Esophagus squamous epithelium (tissue), 5 donors: Measurements from ENCODE around the gene FIS1. TPM values are rescaled to one million over a fixed set of nuclear protein-coding genes. Genes with fewer than 3 reads are reported as not detected.

ENCODE experiments used
- DNase-seq: peaks from one replicate; lab custom pipeline; 2025; lab: John Stamatoyannopoulos, UW
- H3K27ac ChIP-seq, 4 donors: fragments of 200-600 bp; sonication (generic); one replicate each; pipeline ENCODE4 v1.5.1; 2016 to 2019; ENCODE audit warnings: mild to moderate bottlenecking in 1 of 4
- H3K27me3 ChIP-seq, 4 donors: fragments of 200-600 bp; sonication (generic); 1 replicate in 3 of 4; 2 replicates in 1 of 4; pipeline versions ENCODE4 v1.5.1 to v1.6.0; 2017 to 2021; ENCODE audit warnings: antibody characterized with exemption in 1 of 4
- H3K36me3 ChIP-seq, 3 donors: fragments of 200-600 bp; sonication (generic); one replicate each; pipeline ENCODE4 v1.5.1; 2016 to 2019
- H3K4me1 ChIP-seq, 3 donors: fragments of 200-600 bp; sonication (generic); one replicate each; pipeline ENCODE4 v1.5.1; 2017 to 2019
- H3K4me3 ChIP-seq, 4 donors: fragments of 200-600 bp; sonication (generic); 1 replicate in 3 of 4; 2 replicates in 1 of 4; pipeline ENCODE4 v1.5.1; 2016 to 2019; ENCODE audit warnings: mild to moderate bottlenecking in 2 of 4, moderate library complexity in 1 of 4
- H3K9me3 ChIP-seq, 3 donors: fragments of 200-600 bp; sonication (generic); one replicate each; pipeline ENCODE4 v1.5.1; 2016 to 2019
- POLR2A ChIP-seq, 4 donors: fragments of 450-650 bp; IDR thresholded peaks; one replicate each; pipeline ENCODE4 v1.6.1; 2017; ENCODE audit warnings: antibody characterized with exemption in 4 of 4, mild to moderate bottlenecking in 4 of 4, moderate library complexity in 3 of 4
- WGBS, 2 donors: methylation state at CpG; one replicate each; pipeline ENCODE4 v1.1.5; 2018; 5-methylcytosine and 5-hydroxymethylcytosine counted together
- intact Hi-C: fragments of 100-400 bp; cut with DNase I; formaldehyde crosslinking; loops from one replicate; pipeline ENCODE4 v1.15.0; 2022
- total RNA-seq, 4 donors: library from RNA; depleted of rRNA; stranded (reverse); fragments of >200 nt; gene quantifications; one replicate each; pipeline ENCODE4 v1.1.0, GENCODE V29; 2016
- TF ChIP-seq, protein P1 (sequence below), 6 experiments: fragments of 450-650 bp in 4 of 6; fragments of 200-600 bp in 2 of 6; sonication (generic) in 2 of 6; IDR thresholded peaks; one replicate each; pipeline ENCODE4 v1.5.1; 2016 to 2019; ENCODE audit warnings: antibody characterized with exemption in 6 of 6, mild to moderate bottlenecking in 4 of 6, moderate library complexity in 4 of 6
- donor health status: DM: yes; HTN: yes; CAD: no.

FIS1 gene
- total RNA-seq, 4 donors from 2014 or later = 127 to 233 (median 145) TPM

GRCh38 chr7:101248276-101248675 lies 3.4 kb upstream of the FIS1 start:
- 92 to 94% methylated on average over 4 to 5 of the region's 5 CpGs for WGBS, 2 donors
- Histone ChIP-seq H3K36me3 (peaks cover 0 to 41% (median 0%) of the 10 kb centered on the region in 3 donors), H3K27ac (no peak overlapping the region), H3K4me1 (peaks cover 17 to 59% (median 32%) of the 10 kb centered on the region in 3 donors), H3K9me3 (no peaks in the 10 kb centered on the region), H3K27me3 (no peaks in the 10 kb centered on the region), H3K4me3 (no peak overlapping the region)
- TF ChIP-seq, protein P1, sequence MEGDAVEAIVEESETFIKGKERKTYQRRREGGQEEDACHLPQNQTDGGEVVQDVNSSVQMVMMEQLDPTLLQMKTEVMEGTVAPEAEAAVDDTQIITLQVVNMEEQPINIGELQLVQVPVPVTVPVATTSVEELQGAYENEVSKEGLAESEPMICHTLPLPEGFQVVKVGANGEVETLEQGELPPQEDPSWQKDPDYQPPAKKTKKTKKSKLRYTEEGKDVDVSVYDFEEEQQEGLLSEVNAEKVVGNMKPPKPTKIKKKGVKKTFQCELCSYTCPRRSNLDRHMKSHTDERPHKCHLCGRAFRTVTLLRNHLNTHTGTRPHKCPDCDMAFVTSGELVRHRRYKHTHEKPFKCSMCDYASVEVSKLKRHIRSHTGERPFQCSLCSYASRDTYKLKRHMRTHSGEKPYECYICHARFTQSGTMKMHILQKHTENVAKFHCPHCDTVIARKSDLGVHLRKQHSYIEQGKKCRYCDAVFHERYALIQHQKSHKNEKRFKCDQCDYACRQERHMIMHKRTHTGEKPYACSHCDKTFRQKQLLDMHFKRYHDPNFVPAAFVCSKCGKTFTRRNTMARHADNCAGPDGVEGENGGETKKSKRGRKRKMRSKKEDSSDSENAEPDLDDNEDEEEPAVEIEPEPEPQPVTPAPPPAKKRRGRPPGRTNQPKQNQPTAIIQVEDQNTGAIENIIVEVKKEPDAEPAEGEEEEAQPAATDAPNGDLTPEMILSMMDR (IDR thresholded peaks at IDR 0.05) = no peak
- no peak for TF ChIP-seq POLR2A (IDR thresholded peaks at IDR 0.05)
- DNase-seq = no peak
- intact Hi-C loops = no loop called here

DNA sequence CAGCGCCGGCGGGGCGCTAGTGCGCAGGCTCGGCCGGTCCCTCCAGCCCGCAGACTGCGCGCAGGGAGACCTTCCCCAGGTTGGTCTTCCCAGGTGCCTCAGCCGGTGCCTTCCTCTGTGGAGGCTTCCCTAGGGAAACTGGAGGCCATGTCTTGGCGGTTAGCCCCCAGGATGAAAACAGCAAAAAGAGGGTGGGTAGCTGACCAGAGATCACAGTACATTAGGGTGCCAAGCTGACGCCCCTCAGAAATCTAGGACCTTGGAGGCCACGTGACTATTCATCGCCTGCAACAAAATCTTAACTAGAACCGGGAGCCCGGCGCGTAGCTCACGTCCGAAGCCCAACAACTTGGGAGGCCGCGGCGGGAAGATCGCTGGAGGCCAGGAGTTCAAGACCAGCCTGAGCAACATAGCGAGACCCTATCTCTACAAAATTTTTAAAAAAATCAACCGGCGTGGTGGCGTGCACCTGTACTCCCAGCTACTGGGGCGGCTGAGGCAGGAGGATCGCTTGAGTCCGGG lies 327 bp upstream of the FIS1 start:
- 43 to 52% methylated on average over 16 to 18 of the region's 32 CpGs for WGBS, 2 donors
- Histone ChIP-seq H3K4me1 (peaks cover 13 to 69% (median 44%) of the 10 kb centered on the region in 3 donors), H3K27me3 (no peaks in the 10 kb centered on the region), H3K36me3 (peaks cover 0 to 51% (median 3%) of the 10 kb centered on the region in 3 donors), H3K27ac (peak overlapping the region; percentile 93 to 98 (median 97)), H3K4me3 (peak overlapping the region; percentile 78 to 86 (median 84)), H3K9me3 (no peaks in the 10 kb centered on the region)
- no peak for DNase-seq
- TF ChIP-seq POLR2A (IDR thresholded peaks at IDR 0.05) = no peak
- TF ChIP-seq, protein P1 (IDR thresholded peaks at IDR 0.05) = no peak
- intact Hi-C loops = no loop called here

GRCh38 chr7:101243646-101244374 lies 1.1 kb downstream of the FIS1 start:
- DNase-seq = no peak
- H3K4me3 ChIP-seq = peak overlapping the region; percentile 78 to 86 (median 84)
- WGBS, 2 donors = 9 to 21% methylated on average over 11 to 14 of the region's 28 CpGs
- peaks cover 13 to 73% (median 48%) of the 10 kb centered on the region in 3 donors for H3K4me1 ChIP-seq
- H3K36me3 ChIP-seq = peaks cover 0 to 51% (median 13%) of the 10 kb centered on the region in 3 donors
- no peaks in the 10 kb centered on the region for H3K9me3 ChIP-seq
- TF ChIP-seq, protein P1 (IDR thresholded peaks at IDR 0.05) = no peak
- TF ChIP-seq POLR2A (IDR thresholded peaks at IDR 0.05) = no peak
- H3K27ac ChIP-seq = peak overlapping the region; percentile 93 to 98 (median 97)
- intact Hi-C loops = no loop called here
- no peaks in the 10 kb centered on the region for H3K27me3 ChIP-seq

DNA sequence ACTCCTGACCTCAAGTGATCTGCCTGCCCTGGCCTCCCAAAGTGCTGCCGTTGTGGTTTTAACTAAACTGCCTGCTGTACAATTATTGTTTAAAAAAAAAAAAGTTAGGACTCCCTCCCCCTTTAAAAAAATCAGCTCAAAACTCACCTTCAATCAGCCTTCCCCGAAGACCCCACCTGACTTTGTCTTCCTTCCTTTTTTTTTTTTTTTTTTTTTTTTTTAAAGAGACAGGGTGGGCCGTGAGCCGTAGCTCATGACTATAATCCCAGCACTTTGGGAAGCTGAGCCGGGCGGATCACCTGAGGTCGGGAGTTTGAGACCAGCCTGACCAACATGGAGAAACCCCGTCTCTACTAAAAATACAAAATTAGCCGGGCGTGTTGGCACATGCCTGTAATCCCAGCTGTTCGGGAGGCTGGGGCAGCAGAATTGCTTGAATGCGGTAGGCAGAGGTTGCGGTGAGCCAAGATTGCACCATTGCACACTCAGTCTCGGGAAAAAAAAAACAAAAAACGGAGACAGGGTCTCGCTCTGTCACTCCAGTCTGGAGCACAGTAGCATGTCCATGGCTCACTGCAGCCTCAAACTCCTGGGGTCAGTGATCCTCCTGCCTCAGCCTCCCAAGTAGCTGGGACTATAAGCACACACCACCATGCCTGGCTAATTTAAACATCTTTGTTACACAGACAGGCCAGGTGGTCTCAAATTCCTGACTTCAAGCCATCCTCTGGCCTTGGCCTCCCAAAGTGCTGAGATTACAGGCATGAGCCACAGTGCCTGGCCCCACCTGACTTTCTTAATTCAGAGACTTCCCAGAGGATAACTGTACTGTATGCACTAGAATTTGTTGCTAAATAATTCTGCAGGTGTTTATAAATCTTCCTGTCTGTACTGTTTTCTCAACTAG lies 3.2 kb downstream of the FIS1 start:
- Histone ChIP-seq H3K9me3 (no peaks in the 10 kb centered on the region), H3K4me1 (peaks cover 13 to 94% (median 53%) of the 10 kb centered on the region in 3 donors), H3K27me3 (no peaks in the 10 kb centered on the region), H3K27ac (peak overlapping the region in 3 of 4 donors; percentile 48 to 85 (median 81)), H3K36me3 (peaks cover 0 to 52% (median 13%) of the 10 kb centered on the region in 3 donors), H3K4me3 (no peak overlapping the region)
- TF ChIP-seq, protein P1 (IDR thresholded peaks at IDR 0.05) = no peak
- no peak for TF ChIP-seq POLR2A (IDR thresholded peaks at IDR 0.05)
- intact Hi-C loops = no loop called here
- 46 to 54% methylated on average over 8 to 16 of the region's 16 CpGs for WGBS, 2 donors
- DNase-seq = no peak
